AG20443 (cell line): Measurements from ENCODE around the gene INPP5A.

Experiments
- DNase-seq: peaks from one replicate; pipeline ENCODE4 v3.0.0; 2012; ENCODE audit warnings: low spot score, mixed read lengths

The INPP5A gene

DNA sequence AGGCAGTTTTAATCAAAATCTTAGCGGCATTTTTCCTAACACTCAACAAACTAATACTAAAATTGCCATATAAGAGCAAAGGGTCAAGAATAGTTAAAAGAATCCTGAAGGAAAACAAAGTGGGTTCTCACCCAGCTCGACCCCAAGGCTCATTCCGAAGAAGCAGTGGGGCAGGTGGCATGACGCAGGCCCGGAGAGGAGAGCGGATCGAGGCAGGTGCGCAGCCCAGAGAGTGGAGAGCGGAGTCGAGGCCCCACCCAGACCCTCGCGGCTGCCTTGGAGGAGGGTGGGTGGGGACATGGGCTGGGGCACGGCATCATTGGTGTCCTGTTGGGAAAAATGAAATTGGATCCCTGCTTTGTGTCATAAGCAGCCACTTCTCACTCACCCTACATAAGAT is 109.8 kb downstream of the INPP5A start:
- DNase-seq, result no peak

DNA sequence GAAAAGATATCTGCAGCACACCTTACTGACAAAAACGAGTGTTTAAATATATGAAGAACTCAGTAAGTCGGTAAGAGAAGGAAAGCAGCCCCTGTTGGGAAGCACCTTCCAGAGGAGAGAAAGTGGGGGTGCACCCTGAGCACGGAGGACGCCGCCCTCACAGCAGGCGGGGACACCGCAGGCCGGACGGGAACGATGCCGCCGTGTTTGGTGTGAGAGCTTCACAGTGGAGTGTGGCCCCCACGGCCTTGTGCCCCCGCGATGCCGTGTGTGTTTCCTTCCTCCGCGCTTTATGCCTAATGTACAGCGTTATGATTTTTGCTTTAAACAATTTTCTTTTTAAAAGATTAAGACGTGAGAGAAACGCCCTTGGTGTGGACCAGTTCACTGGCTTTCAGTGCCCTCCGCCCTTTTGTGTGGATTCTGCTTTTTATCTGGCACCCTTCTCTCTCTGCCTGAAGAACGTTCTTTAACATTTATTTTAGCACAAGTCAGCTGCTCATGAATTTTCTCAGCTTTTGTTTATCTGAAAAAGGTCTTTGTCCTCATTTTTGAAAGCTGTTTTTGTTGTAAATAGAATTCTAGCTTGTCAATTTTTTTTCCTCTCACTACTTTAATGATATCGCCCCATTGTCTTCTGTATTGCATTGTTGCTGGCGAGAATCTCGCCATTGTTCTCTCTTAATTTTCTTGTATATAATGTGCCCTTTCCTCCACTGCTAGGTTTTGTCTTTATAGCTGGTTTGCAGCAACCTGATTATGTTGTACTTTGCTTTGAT is 110.7 kb downstream of the INPP5A start:
- DNase-seq, result no peak

DNA sequence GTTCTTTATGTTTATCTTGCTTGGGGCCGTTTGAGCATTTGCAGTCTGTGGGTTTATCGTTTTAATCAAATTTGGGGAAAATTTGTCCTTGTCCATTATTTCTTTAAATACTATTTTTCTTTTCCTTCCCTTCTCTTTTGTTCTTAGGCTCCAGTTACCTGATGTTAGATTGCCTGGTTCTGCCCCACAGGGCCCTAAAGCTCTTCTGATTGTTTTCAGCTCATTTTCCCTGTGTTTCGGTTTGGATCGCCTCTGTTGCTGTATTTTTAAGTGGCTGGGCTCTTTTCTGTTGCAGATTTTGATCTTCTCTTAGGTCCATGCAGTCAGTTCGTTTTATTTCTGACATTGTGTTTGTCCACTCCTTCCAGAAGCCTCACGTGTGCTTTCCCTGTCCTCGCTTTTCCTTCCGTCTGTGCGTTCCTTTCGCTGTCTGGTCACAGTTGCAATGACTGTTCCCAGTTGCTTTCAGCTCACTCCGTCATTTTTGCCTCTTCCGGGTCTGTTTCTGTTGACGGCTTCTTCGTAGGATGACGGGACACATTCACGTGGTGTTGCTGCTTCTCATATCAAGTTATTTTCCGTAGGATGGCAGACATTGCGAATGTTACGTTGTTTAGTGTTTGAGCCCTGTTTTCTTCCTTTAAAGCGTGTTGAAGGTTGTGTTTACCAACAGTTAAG is 111.4 kb downstream of the INPP5A start:
- no peak for DNase-seq

DNA sequence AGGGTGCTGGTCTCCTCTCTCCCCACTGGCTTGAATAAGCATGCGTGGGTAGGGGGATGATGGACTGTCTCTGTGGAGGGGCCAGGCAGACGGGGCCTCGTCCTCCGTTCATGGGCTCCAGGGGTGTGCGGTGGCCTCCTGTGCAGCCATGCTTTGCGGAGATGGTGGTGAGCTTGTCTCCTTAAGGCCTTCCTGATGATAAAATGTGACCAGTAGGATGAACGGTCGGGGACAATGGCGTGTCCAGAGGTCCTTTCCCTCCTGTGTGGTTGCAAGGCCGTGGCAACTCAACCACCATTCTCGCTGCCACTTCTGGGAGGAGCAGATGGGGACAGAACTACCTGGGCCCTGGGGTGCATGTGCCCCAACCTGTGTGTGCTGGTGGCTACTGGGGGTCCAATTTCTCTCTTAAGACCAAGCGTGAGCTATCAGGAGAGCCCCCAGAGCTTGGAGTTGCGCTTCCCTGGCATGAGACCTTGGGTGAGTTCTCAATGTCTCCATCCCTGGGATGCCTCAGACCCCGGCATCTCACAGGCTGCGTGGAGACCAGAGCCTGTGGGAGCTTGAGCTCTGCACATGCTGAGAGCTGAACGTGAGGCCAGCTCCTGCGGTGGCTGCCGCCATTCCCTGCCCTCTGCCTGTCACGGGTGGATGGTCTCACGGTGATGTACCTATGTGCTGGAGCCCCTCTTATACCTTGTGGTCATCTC is 112.2 kb downstream of the INPP5A start:
- no peak for DNase-seq

DNA sequence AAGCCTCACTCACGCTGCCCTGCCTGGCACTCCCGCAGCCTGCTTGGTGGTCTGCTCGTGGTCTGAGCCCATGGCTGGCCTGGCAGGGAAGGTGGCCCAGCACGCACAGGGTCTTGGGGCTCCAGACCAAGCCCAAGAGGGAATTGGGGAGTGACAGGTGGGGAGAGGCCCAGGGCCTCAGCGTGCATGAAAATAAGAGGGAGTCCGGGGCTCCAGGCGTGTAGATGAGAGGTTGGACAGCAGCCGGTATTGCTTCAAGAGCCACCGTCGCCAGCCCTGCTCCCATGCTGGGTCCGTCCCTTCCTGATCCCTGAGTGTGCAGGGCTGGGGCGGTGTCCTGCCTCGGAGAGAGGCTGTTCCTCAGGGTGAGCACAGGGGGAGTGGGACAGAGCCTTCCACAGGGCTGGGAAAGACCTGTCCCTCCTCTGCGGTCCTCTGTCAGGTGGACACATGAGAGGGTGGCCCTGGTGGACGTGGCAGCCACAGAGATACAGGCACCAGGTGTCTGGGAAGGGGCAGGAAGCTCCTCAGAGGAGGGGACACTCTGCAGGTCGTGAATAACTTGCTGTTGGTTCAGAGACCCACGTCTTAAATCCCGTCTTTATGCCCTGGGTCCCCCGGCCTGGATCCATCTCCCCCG is 113.1 kb downstream of the INPP5A start:
- no peak for DNase-seq

DNA sequence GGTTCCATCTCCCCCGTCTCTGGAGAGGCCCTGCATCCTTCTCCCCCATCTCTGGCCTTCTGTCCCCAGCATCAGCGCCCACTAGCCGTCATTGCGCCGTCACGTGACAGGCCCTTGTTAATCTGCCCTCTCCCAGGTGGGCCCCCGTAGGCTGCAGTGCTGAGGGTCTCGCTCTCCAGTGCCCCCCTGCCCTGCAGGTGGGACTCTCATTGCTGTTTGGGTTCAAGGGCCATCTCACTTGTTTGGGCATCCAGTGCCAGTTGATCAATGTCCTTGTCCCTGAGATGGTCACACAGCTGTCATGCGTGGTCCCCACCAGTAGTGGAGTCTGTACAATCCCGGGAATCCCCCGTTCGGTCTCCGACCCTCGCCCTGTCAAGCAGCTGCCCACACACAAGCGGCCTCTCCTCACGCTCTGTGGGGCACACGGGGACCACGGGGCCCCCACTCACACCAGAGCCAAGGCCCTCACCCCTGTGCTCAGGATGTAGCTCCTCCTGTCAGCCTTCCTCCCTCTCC is 114.0 kb downstream of the INPP5A start:
- no peak for DNase-seq

DNA sequence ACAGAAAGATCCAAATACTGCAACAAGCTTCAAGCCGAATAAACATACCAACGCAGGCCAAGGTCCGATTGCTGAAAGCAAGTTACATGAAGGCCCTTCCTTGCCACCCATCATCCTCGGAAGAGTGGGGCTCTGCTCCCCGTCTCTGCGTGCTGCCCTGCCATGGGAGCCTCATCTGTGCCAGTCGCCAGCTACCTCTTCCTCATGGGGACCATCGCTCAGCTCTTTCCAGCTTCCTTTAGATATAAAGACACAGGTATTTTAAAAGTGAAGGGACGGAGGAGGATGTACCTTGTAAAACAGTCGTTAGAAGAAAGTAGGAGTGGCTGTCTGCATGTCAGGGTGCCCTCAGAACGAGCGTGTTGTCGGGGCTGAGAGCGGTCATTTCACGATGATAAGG is 114.9 kb downstream of the INPP5A start:
- DNase-seq, result no peak

DNA sequence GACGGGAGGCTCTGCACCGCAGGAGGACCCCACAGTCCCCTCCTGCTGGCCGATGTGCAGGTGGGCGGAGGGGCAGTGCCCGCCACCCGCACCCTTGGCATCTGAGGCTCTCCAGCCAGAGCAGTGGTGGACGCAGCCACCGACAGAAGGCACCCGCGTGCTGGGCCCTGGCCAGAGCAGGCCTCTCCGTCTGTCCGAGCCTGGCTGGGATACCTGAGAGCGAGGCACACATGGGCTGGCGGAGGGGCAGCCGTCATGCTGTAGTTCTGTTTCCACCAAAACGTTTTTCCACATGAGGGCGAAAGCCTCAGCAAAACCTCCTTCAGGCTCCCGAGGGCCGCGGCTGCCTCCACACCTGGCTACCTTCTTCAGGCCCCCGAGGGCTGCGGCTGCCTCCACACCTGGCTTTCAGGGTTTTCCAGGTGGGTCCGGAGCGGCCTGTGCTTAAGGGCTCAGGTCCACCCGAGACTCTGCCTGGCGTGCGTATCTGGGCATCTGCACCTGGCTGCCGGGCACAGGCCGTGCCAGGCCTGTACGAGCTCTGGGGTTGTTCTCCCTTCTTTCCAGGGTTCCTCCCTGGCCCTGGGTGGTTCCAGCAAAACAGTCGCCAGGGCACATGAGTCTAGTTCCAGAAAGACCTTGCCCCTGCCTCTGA is 115.5 kb downstream of the INPP5A start:
- DNase-seq, result no peak

DNA sequence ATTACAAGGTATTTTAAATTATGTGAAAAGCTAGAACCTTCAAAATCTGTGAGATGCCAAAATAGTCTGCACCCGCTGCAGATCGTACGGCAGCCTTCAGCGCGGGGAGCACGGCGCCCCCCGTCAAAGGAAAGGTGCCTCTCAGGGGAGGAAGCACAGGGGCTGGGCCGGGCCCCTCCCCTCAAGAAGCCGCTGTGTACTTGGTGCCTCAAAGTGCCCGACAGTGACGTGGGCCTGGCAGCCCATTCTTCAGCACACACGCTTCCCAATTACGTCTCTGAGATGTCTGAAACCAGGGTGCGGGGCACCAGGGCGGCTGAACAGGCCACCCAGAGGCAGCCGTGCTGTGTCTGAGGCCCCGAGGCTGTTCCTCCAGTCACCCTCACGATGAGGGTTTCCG is 116.1 kb downstream of the INPP5A start:
- DNase-seq, result no peak

DNA sequence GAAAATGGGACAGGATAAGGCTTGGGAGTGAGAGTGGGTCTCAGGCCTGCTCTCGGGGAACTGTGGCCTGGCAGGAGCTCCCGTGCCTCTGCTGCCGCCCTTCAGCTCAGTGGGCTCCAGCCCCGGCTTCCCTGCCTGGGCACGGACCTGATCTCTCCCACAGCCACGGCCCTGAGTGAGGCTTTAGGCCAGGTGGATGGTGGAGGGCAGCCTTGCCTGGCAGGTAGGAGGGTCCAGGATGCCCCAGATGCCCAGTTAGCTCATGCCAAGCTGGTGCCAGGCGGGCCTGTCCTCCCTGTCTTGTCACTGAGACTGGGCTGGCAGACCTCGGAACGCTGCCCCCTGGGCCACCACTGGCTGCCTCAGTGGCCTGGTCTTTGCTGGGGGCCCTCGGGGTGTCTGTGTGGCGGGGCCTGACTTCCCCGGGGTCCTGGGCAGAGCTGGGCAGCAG is 116.6 kb downstream of the INPP5A start:
- no peak for DNase-seq

DNA sequence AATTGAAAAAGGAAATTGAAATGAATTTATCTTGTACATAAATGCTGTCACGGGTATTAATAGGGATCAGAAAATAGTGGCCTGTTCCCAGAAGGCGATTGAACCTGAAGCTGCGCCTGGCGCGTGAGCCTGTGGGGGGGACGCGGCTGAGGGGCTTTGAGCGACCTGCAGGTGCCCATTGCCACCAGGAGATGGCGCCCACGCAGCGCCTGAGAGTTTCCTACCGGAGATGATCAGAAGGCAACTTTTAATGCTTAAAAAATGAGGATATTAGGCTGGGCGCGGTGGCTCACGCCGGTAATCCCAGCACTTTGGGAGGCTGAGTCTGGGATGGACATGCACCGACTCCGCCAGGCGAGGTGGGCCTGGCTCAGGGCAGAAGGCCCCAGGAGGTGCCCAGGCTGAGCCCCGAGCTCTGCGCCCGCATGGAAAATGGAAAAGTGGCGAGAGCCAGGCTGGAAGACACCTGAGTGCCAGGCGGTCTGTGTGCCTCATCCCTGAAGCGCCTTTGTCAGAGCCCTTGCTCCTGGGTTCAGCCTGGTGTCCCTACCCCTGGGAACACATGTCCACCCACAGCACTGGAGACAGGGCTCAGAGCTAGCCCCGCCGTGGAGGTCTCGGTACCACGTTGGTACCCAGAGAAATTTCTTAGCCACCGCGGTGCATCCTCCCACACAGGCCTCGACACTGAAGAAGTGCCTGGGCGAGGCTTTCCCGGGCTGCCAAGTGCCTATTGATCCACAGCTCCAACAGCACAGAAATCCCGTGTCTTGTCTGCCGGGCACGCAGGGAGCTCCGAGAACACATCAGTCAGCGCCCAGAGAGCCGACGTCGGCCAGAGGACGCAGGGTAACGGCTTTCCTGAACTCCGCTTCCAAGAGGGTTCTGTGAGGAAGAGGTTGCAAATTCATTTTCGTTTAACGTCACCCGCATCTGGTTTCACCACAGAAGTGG is 117.4 kb downstream of the INPP5A start:
- DNase-seq, result peak; percentile 92

DNA sequence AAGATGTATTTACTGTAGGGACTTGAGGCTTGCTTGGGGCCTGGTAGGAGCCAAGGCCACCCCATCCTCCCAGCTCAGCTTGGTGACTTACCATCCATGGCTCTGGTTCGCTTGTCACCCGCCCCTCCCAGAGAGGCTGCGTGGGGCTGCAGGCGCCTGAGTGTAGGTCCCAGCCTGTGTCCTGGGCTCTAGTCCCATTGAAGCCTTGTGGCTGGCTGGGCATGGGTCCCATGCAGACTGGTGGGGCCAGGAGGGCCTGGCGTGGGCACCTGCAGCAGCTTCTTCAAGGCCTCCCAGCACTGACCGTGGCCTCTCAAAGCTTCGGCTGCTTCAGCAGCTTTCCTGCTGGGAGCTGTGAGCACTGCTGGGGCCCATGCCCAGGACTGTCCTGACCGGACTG is 118.1 kb downstream of the INPP5A start:
- DNase-seq, result no peak

DNA sequence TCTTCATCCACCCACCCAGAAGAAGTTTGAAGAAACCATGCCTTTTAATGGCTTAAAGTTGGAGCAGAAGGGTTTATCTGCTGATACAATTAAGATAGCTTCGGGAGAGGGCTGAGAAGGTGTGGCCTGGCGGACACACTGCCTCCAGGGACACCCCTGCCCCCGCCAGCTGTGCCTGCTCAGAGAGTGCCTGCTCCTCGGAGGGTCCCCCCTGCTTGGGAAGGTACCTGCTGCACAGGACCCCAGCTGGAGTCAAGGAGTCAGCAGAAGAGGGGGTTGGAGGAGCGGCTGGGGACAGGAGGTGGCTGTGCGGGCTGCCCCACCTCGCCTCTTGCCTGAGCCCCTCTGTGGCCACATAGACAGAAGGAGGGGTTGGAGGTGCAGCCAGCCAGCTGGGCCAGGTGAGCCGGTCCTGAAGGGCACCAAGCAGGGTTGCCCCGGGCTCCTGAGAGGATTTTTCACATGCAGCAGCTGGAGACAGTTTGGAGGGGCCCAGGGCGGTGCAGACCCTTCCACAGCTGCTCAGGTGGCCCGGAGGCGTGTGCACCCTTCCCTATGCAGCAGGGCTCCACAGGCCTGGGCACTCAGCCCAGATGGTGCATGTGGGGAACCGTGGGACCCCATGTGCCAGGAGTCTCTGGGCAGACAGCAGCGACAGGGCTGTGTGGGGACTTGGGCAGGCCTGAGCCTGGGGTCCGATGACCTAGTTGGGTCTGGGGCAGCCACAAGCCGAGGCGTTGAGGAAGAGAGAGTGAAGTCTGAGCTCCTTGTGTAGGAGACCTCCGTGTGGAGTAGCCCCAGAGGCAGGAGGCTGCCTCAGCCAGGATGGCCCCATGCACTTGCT is 118.9 kb downstream of the INPP5A start:
- DNase-seq, result no peak

DNA sequence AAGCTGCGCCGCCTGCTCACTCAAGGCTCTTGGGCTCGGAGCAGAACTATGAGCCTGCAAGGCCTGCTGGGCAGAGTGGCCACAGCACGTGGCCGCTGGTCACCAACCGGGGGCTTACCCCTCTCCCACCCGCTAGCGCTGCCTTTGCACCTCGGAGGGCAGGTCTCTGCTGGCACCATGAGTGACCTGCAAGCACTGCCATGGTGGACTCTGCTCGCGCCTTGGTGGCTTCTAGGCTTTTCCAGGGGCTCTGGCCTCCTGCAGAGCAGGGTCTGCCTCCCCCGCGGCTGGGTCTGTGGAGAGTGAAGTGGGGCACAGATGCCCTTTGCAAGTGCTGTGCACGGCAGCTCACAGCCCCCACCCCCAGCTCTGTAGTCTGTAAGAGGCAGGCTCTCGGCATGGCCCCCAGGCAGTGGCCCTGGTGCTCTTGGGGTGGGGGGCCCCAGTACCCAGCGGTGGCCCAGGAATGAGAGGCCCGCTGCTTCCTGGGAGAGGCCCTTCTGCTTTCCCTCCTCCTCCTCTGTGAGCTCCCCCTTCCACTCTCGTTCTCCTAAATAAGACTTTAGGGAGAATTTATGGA is 119.6 kb downstream of the INPP5A start:
- no peak for DNase-seq

DNA sequence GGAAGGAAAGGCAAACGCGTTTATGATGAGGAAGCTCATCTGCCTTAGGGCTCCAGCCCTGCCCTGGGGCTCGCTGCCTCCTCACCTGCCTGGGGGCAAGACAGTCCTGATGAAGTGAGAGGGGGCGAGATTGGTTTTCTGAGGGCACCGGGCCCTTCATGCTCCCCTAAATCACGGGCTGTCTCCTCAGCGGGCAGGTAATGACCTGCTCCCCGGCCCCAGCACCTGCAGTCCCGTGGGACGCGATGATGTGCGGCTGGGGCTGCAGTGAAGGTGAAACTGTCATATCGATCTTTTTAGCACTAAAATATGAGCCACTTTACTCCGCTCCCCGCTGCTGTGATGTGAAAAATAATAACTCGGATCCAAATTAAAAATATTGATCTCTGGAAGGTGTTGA is 120.2 kb downstream of the INPP5A start:
- DNase-seq, result no peak

DNA sequence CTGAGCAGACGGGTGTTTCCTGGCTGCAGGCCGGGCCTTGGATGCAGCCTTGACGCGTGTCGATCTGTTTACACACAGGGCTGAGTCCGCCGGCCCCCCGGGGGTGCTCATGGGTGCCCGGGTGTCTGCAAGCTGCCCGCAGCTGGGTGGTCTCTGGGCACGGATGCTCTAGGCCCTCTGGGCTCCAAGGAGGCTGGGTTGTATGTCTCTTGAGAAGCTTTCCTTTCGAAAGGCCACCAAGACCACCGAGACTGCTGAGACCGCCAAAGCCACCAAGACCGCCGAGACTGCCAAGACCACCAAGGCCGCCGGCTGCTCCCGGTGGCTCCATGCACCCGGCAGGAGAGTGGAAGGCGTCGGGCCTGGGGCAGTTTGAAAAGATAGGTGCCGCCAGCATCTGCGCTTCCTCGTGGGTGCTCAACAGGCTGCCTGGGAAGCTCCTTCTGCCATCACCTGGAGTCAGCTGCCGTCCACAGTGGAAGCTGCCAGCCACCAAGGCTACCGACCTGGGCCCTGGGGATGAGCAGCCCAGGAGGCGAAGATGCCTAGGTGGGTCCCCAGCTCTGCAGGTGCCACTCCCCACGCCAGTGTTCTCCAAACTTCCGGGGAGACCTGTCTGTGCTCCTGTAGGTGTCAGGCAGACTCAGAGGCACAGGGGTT is 121.1 kb downstream of the INPP5A start:
- no peak for DNase-seq

DNA sequence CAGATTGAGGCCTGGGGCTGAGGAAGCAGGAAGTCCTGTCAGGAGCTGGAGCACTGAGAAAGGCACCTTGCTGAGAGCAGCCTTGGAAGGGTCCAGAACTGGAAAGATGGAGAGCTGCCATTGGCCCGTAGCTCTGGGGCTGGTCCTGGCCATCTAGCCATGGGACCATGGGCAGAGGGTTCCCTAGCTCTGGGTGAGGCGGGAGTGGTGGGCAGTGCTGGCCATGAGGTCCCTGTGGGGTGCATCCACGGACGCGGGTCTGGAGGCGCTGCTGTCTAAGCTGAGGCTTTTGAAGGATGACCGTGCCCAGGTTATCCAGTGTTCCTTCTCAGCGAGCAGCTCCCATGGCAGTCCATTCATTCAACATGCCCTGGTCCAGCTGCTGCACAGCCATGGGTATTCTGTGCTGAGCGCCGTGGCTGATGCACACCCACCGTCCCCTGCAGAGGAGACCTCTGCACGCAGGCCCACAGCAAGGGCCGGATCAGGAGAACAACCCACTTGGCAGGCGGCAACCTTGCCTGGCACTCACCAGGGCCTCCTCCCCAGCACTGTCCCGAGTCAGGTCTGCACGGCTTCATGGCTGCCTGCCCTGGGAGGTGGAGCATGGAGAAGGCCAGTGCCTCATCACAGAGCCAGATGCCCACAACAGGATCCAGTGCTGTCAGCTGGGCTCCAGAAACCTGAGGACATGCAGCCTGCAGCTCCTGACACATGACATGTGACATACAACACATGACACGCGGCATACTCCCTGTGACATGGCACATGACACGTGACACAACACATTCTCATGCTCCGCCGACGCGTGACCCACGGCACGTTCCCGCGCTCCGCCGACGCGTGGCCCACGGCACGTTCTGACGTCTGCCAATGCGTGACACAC is 121.9 kb downstream of the INPP5A start:
- DNase-seq, result no peak

DNA sequence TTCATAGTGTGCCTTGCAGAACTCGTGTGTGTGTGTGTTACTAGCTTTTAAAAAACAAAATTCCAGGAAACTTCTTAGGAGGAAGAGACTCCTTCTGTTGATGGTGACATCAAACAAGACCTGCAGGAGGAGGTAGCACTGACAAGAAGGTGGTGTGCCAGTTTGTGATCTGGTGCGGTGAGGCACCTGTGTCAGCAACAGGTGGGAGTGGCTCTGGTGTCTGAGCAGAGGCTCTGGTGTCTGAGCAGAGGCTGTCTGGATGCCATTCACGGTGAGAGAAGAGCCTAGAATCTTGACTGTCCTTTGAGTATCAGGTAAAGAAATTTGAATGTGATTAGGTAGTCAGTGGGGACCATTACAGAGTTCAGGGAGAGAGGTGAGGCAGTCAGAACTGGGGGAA is 122.8 kb downstream of the INPP5A start:
- no peak for DNase-seq
